ENCODE data around the gene SCCPDH.

Gene SCCPDH

GRCh38 chr1:246760422-246761347 lies 36.5 kb downstream of the SCCPDH start:
- Mint-ChIP-seq H3K4me1 (no peaks in the 10 kb centered on the region), H3K27ac (no peak overlapping the region), H3K9me3 (no peaks in the 10 kb centered on the region), H3K27me3 (no peaks in the 10 kb centered on the region), H3K4me3 (no peak overlapping the region), H3K36me3 (peaks cover 5% of the 10 kb centered on the region)

DNA sequence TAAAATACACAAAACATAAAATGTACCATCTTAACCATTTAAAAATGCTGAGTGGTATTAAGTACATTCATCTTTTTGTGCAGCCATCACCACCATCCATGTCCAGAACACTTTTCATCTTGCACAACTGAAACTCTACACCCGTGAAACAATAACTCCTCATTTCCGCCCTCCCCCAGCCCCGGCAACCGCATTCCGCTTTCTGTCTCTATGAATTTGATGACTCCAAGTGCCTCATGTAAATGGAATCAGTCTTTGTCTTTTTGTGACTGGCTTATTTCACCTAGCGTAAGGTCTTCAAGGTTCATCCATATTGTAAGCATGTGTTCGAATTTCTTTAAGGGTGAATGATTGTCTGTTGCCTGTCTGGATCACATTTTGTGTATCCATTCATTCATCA lies 37.2 kb downstream of the SCCPDH start:
- no peak overlapping the region for H3K4me3 Mint-ChIP-seq
- H3K27me3 Mint-ChIP-seq, result no peaks in the 10 kb centered on the region
- H3K4me1 Mint-ChIP-seq, result no peaks in the 10 kb centered on the region
- no peaks in the 10 kb centered on the region for H3K9me3 Mint-ChIP-seq
- H3K27ac Mint-ChIP-seq, result no peak overlapping the region
- H3K36me3 Mint-ChIP-seq, result peaks cover 5% of the 10 kb centered on the region

- H3K9me3 Mint-ChIP-seq, result no peaks in the 10 kb centered on the region
- H3K27me3 Mint-ChIP-seq, result no peaks in the 10 kb centered on the region
- no peak overlapping the region for H3K4me3 Mint-ChIP-seq
- no peak overlapping the region for H3K27ac Mint-ChIP-seq
- no peaks in the 10 kb centered on the region for H3K4me1 Mint-ChIP-seq
- peaks cover 8% of the 10 kb centered on the region for H3K36me3 Mint-ChIP-seq
Observed at GRCh38 chr1:246765521-246765920, 41.3 kb downstream of the SCCPDH start.

- no peak overlapping the region for H3K27ac Mint-ChIP-seq
- H3K9me3 Mint-ChIP-seq, result no peaks in the 10 kb centered on the region
- no peaks in the 10 kb centered on the region for H3K27me3 Mint-ChIP-seq
- peaks cover 7% of the 10 kb centered on the region for H3K36me3 Mint-ChIP-seq
- H3K4me1 Mint-ChIP-seq, result no peaks in the 10 kb centered on the region
- no peak overlapping the region for H3K4me3 Mint-ChIP-seq
Observed at GRCh38 chr1:246768403-246769020, 44.3 kb downstream of the SCCPDH start.

DNA sequence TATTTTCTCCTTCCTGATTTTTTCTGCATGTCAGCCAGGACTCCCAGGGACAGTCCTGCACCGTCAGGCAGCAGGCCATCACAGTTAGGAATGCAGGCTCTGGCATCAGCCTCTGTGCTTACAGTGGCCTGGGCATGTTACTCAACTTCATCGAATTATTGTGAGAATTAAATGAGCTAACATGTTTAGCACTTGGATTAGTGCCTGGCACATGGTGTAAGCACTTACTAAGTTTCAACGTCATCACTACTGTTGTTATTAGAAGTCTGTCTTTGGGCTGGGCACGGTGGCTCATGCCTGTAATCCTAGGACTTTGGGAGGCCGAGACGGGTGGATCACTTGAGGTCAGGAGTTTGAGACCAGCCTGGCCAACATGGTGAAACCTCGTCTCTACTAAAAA lies 45.1 kb downstream of the SCCPDH start:
- Mint-ChIP-seq H3K4me1 (no peaks in the 10 kb centered on the region), H3K4me3 (no peak overlapping the region)

GRCh38 chr1:246771366-246771765 lies 47.2 kb downstream of the SCCPDH start:
- Mint-ChIP-seq H3K4me1 (no peaks in the 10 kb centered on the region), H3K9me3 (no peaks in the 10 kb centered on the region), H3K27ac (no peak overlapping the region), H3K4me3 (no peak overlapping the region), H3K27me3 (no peaks in the 10 kb centered on the region), H3K36me3 (peaks cover 5% of the 10 kb centered on the region)

More for the DNA sequence above, 45.1 kb downstream of the SCCPDH start:
- Mint-ChIP-seq H3K36me3 (peaks cover 7% of the 10 kb centered on the region), H3K9me3 (no peaks in the 10 kb centered on the region), H3K27me3 (no peaks in the 10 kb centered on the region), H3K27ac (no peak overlapping the region)

DNA sequence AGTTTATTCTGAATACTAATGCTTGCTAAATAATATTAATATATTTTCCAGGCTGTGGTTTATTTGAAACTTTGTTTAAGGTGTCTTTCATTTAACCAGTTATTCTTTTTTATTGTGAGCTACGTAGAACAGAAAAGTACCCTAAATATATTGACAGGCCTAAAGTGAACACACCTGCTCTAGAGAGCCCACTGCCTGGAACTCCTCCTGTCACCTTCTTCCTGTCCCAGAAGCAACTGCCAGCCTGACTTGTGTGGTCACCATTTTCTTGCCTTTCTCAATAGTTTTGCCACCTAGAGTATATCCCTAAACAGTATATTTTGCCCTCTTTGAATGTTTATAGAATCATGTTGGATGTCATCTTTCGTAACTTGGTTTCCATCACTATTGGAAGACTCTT lies 48.5 kb downstream of the SCCPDH start:
- Mint-ChIP-seq H3K4me1 (no peaks in the 10 kb centered on the region), H3K27ac (no peak overlapping the region), H3K4me3 (no peak overlapping the region), H3K27me3 (no peaks in the 10 kb centered on the region), H3K9me3 (no peaks in the 10 kb centered on the region), H3K36me3 (peaks cover 5% of the 10 kb centered on the region)

DNA sequence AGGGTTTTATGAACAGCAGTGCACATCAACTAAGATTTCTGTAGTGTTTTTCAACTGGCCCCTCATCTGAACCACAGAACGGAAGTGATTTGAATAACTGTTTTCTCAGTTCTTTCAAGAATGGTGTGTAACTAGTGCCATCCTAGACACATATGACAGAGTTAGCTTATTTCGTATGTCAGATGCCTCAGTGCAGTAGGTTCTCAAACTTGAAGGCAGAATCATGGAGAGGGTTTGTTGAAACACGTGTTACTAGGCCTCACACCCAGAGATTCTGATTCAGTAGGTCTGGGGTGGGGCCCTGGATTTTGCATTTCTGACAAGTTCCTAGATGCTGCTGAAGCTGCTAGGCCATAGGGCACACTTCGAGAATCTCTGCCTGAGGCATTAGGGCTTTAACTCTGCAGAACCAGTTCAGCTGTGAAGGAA lies 49.0 kb downstream of the SCCPDH start:
- no peaks in the 10 kb centered on the region for H3K4me1 Mint-ChIP-seq
- H3K27ac Mint-ChIP-seq, result no peak overlapping the region
- H3K4me3 Mint-ChIP-seq, result no peak overlapping the region
- no peaks in the 10 kb centered on the region for H3K27me3 Mint-ChIP-seq
- H3K36me3 Mint-ChIP-seq, result peaks cover 5% of the 10 kb centered on the region
- no peaks in the 10 kb centered on the region for H3K9me3 Mint-ChIP-seq

- no peaks in the 10 kb centered on the region for H3K27me3 Mint-ChIP-seq
- no peaks in the 10 kb centered on the region for H3K4me1 Mint-ChIP-seq
- H3K4me3 Mint-ChIP-seq, result no peak overlapping the region
- no peak overlapping the region for H3K27ac Mint-ChIP-seq
- peaks cover 2% of the 10 kb centered on the region for H3K36me3 Mint-ChIP-seq
- H3K9me3 Mint-ChIP-seq, result no peaks in the 10 kb centered on the region
Observed at GRCh38 chr1:246775531-246776385, 51.5 kb downstream of the SCCPDH start.

- no peaks in the 10 kb centered on the region for H3K27me3 Mint-ChIP-seq
- no peaks in the 10 kb centered on the region for H3K36me3 Mint-ChIP-seq
Observed at GRCh38 chr1:246776923-246777322, 52.7 kb downstream of the SCCPDH start.

DNA sequence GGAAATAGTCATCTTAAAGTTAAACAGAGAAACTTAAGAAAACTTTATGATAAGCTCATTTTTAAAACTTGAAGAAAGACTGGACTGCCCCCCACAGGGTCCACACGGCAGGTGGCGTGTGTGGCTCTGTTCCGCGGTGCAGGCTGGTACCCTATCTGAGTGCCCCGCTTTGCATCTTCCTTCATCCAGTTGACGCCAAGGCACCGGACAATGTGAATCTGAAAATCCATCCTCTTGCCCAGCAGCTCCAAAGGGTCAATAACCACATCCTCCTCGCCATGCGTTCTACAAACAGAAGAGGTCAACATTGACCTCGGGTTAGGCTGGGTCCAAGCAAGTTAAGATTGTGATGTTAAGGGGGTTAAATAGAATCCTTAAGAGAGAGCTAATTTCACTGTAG lies 54.5 kb downstream of the SCCPDH start:
- Mint-ChIP-seq H3K27ac (no peak overlapping the region), H3K36me3 (no peaks in the 10 kb centered on the region), H3K4me3 (no peak overlapping the region), H3K27me3 (peaks cover 2% of the 10 kb centered on the region), H3K4me1 (peaks cover 9% of the 10 kb centered on the region), H3K9me3 (no peaks in the 10 kb centered on the region)

More at GRCh38 chr1:246776923-246777322, 52.7 kb downstream of the SCCPDH start:
- Mint-ChIP-seq H3K4me3 (no peak overlapping the region), H3K9me3 (no peaks in the 10 kb centered on the region), H3K27ac (no peak overlapping the region), H3K4me1 (no peaks in the 10 kb centered on the region)

- H3K27me3 Mint-ChIP-seq, result peaks cover 5% of the 10 kb centered on the region
- H3K27ac Mint-ChIP-seq, result no peak overlapping the region
Observed at GRCh38 chr1:246779561-246780175, 55.5 kb downstream of the SCCPDH start.

GRCh38 chr1:246780264-246780663 lies 56.1 kb downstream of the SCCPDH start:
- no peaks in the 10 kb centered on the region for H3K36me3 Mint-ChIP-seq
- H3K4me3 Mint-ChIP-seq, result no peak overlapping the region
- H3K9me3 Mint-ChIP-seq, result no peaks in the 10 kb centered on the region
- no peak overlapping the region for H3K27ac Mint-ChIP-seq
- H3K27me3 Mint-ChIP-seq, result peaks cover 5% of the 10 kb centered on the region
- peaks cover 15% of the 10 kb centered on the region for H3K4me1 Mint-ChIP-seq

More at GRCh38 chr1:246779561-246780175, 55.5 kb downstream of the SCCPDH start:
- no peaks in the 10 kb centered on the region for H3K9me3 Mint-ChIP-seq
- no peak overlapping the region for H3K4me3 Mint-ChIP-seq
- peaks cover 10% of the 10 kb centered on the region for H3K4me1 Mint-ChIP-seq
- H3K36me3 Mint-ChIP-seq, result no peaks in the 10 kb centered on the region

DNA sequence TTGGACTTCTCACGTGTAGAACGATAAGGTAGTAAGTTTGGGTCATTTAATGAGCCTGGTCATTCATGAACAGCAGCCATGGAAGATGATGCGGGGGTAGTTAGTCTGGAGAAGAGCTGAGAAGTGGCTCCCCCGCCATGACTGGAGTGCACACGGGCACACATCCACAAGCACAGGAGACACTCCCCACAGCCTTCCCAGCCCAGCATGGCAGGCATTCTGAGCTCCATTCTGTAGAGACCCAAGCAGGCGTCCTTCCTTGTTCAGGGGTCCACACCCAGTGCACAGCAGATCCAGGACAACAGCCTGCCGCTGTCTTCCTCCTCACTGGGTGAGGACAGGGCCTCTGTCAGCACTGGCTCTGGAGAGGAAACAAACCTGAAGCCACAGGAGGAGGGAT lies 57.0 kb downstream of the SCCPDH start:
- Mint-ChIP-seq H3K9me3 (no peaks in the 10 kb centered on the region), H3K27ac (no peak overlapping the region), H3K36me3 (no peaks in the 10 kb centered on the region), H3K4me1 (peaks cover 15% of the 10 kb centered on the region), H3K27me3 (peaks cover 5% of the 10 kb centered on the region), H3K4me3 (no peak overlapping the region)

Data from activated naive CD4-positive, alpha-beta T cell treated with anti-CD3 and anti-CD28 coated beads, Interleukin-2, amount 50 U/mL, for 24 hours (primary cell).